Vagina (tissue), 1 donor: Measurements from ENCODE around the gene SMPD4. TPM values are rescaled to one million over a fixed set of nuclear protein-coding genes. Genes with fewer than 3 reads are reported as not detected.

Experiments
- small RNA-seq: library from RNA; depleted of rRNA; stranded (forward); fragments of <200 nt; gene quantifications from one replicate; pipeline ENCODE3, GENCODE V24; 2016
- total RNA-seq: library from RNA; depleted of rRNA; stranded (reverse); fragments of >200 nt; gene quantifications from one replicate; pipeline ENCODE4 v1.2.3, GENCODE V29; 2016

Gene SMPD4
- total RNA-seq, 1 donor from 2014 or later, result 45.2 TPM

Small RNAs within 50 kb of the gene (small RNA-seq; reads per million reads assigned to genes)
- gene RNU6-1049P, result not detected

Other genes starting within 250 kb of the SMPD4 start
- gene RAB6C, start 201.9 kb downstream of the SMPD4 start, total RNA-seq, result not detected
- gene POTEF, start 52.4 kb downstream of the SMPD4 start, total RNA-seq, result not detected
- 10.3 TPM for gene CCDC74B, start 36.5 kb downstream of the SMPD4 start, total RNA-seq
- 156 TPM for gene MZT2B, start 660 bp upstream of the SMPD4 start, total RNA-seq
- not detected for gene TUBA3E, start 16.8 kb upstream of the SMPD4 start, total RNA-seq
- 88.4 TPM for gene IMP4, start 161.3 kb upstream of the SMPD4 start, total RNA-seq
- gene PTPN18, start 174.5 kb upstream of the SMPD4 start, total RNA-seq, result 26.0 TPM